ENCODE measurements around the gene LMO7. TPM values are rescaled to one million over a fixed set of nuclear protein-coding genes. Genes with fewer than 3 reads are reported as not detected.

LMO7 gene
- total RNA-seq, 1 experiment from 2014 or later = 18.5 TPM

- H3K27me3 Mint-ChIP-seq (ENCODE audit: low read depth) = no peaks in the 10 kb centered on the region
- peaks cover 50% of the 10 kb centered on the region for H3K4me1 Mint-ChIP-seq
- no peaks in the 10 kb centered on the region for H3K9me3 Mint-ChIP-seq
- H3K4me3 Mint-ChIP-seq = no peak overlapping the region
- TF ChIP-seq MXD4 (CRISPR knock-in tag; IDR thresholded peaks at IDR 0.05; ENCODE audit: borderline replicate concordance) = no peak
- POLR2A ChIA-PET = no interaction called here
- DNase-seq (ENCODE audit: low spot score) (no peak), ATAC-seq (no peak)
- H3K36me3 Mint-ChIP-seq = no peaks in the 10 kb centered on the region
- no peak overlapping the region for H3K27ac Mint-ChIP-seq
- CTCF ChIA-PET = interaction anchor here (0.8 to 2.9 kb wide), 7 partner anchors 9 to 186 kb away, joined by 3 to 38 read pairs (median 5); no protein-coding TSS in a partner anchor
These were observed 234.9 kb downstream of the LMO7 start for GRCh38 chr13:75871059-75871458.

- Mint-ChIP-seq H3K4me1 (peaks cover 63% of the 10 kb centered on the region), H3K27me3 (ENCODE audit: low read depth) (no peaks in the 10 kb centered on the region)
- CTCF ChIA-PET = no interaction called here
These were observed 236.8 kb downstream of the LMO7 start for GRCh38 chr13:75872980-75873379.

More at GRCh38 chr13:75872980-75873379, 236.8 kb downstream of the LMO7 start:
- TF ChIP-seq ZNF416 (CRISPR knock-in tag; IDR thresholded peaks at IDR 0.05) (no peak), PREB (CRISPR knock-in tag; IDR thresholded peaks at IDR 0.05; ENCODE audit: borderline replicate concordance) (no peak), MYBL2 (CRISPR knock-in tag; IDR thresholded peaks at IDR 0.05) (no peak), MLX (CRISPR knock-in tag; IDR thresholded peaks at IDR 0.05) (no peak), ARID4B (CRISPR knock-in tag; IDR thresholded peaks at IDR 0.05; ENCODE audit: borderline replicate concordance) (no peak), ZNF138 (CRISPR knock-in tag; conservative IDR thresholded peaks at IDR 0.05) (no peak), CBFB (CRISPR knock-in tag; IDR thresholded peaks at IDR 0.05; ENCODE audit: low read depth) (no peak), USF2 (CRISPR knock-in tag; IDR thresholded peaks at IDR 0.05) (no peak), NFE2L1 (CRISPR knock-in tag; IDR thresholded peaks at IDR 0.05) (no peak), NR1H2 (CRISPR knock-in tag; IDR thresholded peaks at IDR 0.05) (no peak)
- Mint-ChIP-seq H3K36me3 (no peaks in the 10 kb centered on the region), H3K27ac (no peak overlapping the region), H3K9me3 (no peaks in the 10 kb centered on the region), H3K4me3 (no peak overlapping the region)
- ATAC-seq (no peak), DNase-seq (ENCODE audit: low spot score) (no peak)
- POLR2A ChIA-PET = no interaction called here

All from WTC11 (cell line).